Measurements from ENCODE around the gene ATG7. TPM values are rescaled to one million over a fixed set of nuclear protein-coding genes. Genes with fewer than 3 reads are reported as not detected.

ATG7 gene
- total RNA-seq, 2 donors from 2014 or later = 33.9 to 38.4 TPM

GRCh38 chr3:11385326-11385725 is 113.1 kb downstream of the ATG7 start:
- Histone ChIP-seq H3K27me3 (ENCODE audit: control insufficient read depth, insufficient read depth, low read length, poor library complexity, severe bottlenecking) (no peaks in the 10 kb centered on the region), H3K4me1 (ENCODE audit: control insufficient read depth, insufficient read depth, low read length) (no peaks in the 10 kb centered on the region), H3K9me3 (ENCODE audit: control insufficient read depth, low read length) (no peaks in the 10 kb centered on the region), H3K4me3 (ENCODE audit: low read length) (no peak overlapping the region), H3K27ac (ENCODE audit: low read depth, low read length) (no peak overlapping the region), H3K9ac (ENCODE audit: extremely low read depth, low read length, poor library complexity, severe bottlenecking) (no peak overlapping the region), H3K36me3 (ENCODE audit: control insufficient read depth, insufficient read depth, low read length) (no peaks in the 10 kb centered on the region)
- Mint-ChIP-seq H3K27me3 (ENCODE audit: insufficient read depth) (no peaks in the 10 kb centered on the region), H3K4me3 (no peak overlapping the region), H3K36me3 (ENCODE audit: low read depth) (no peaks in the 10 kb centered on the region), H3K4me1 (peaks cover 20% of the 10 kb centered on the region), H3K9me3 (no peaks in the 10 kb centered on the region), H3K27ac (no peak overlapping the region)
- TF ChIP-seq CTCF (conservative IDR thresholded peaks at IDR 0.05) = no peak
- no peak for DNase-seq
- 92% methylated on average over 1 of the region's 1 CpG; no CpG with 5 or more reads in 1 of the 2 experiments for WGBS, 2 experiments (ENCODE audit: insufficient coverage in 1 of 2, insufficient read length in 1 of 2)

- no peaks in the 10 kb centered on the region for H3K4me1 ChIP-seq (ENCODE audit: control insufficient read depth, insufficient read depth, low read length)
- TF ChIP-seq CTCF (conservative IDR thresholded peaks at IDR 0.05) = no peak
- H3K36me3 Mint-ChIP-seq (ENCODE audit: low read depth) = no peaks in the 10 kb centered on the region
- H3K9me3 Mint-ChIP-seq = no peaks in the 10 kb centered on the region
- no peak overlapping the region for H3K4me3 Mint-ChIP-seq
- peaks cover 15% of the 10 kb centered on the region for H3K4me1 Mint-ChIP-seq
- no peak overlapping the region for H3K9ac ChIP-seq (ENCODE audit: extremely low read depth, low read length, poor library complexity, severe bottlenecking)
- no peak overlapping the region for H3K27ac ChIP-seq (ENCODE audit: low read depth, low read length)
- no peaks in the 10 kb centered on the region for H3K27me3 Mint-ChIP-seq (ENCODE audit: insufficient read depth)
- H3K27me3 ChIP-seq (ENCODE audit: control insufficient read depth, insufficient read depth, low read length, poor library complexity, severe bottlenecking) = no peaks in the 10 kb centered on the region
- H3K4me3 ChIP-seq (ENCODE audit: low read length) = no peak overlapping the region
- H3K36me3 ChIP-seq (ENCODE audit: control insufficient read depth, insufficient read depth, low read length) = no peaks in the 10 kb centered on the region
- H3K9me3 ChIP-seq (ENCODE audit: control insufficient read depth, low read length) = no peaks in the 10 kb centered on the region
- DNase-seq = no peak
- no peak overlapping the region for H3K27ac Mint-ChIP-seq
- WGBS, 2 experiments (ENCODE audit: insufficient coverage in 1 of 2, insufficient read length in 1 of 2) = 87 to 89% methylated on average over 3 to 4 of the region's 4 CpGs
Measured at GRCh38 chr3:11385891-11386290, 113.7 kb downstream of the ATG7 start.

GRCh38 chr3:11386465-11387113 is 114.4 kb downstream of the ATG7 start:
- no peak overlapping the region for H3K27ac ChIP-seq (ENCODE audit: low read depth, low read length)
- 90 to 100% methylated on average over 2 of the region's 2 CpGs for WGBS, 2 experiments (ENCODE audit: insufficient coverage in 1 of 2, insufficient read length in 1 of 2)
- no peak overlapping the region for H3K4me3 ChIP-seq (ENCODE audit: low read length)
- no peaks in the 10 kb centered on the region for H3K36me3 ChIP-seq (ENCODE audit: control insufficient read depth, insufficient read depth, low read length)
- Mint-ChIP-seq H3K27me3 (ENCODE audit: insufficient read depth) (no peaks in the 10 kb centered on the region), H3K9me3 (no peaks in the 10 kb centered on the region), H3K27ac (no peak overlapping the region), H3K36me3 (ENCODE audit: low read depth) (no peaks in the 10 kb centered on the region), H3K4me3 (no peak overlapping the region), H3K4me1 (peaks cover 15% of the 10 kb centered on the region)
- no peaks in the 10 kb centered on the region for H3K27me3 ChIP-seq (ENCODE audit: control insufficient read depth, insufficient read depth, low read length, poor library complexity, severe bottlenecking)
- H3K9ac ChIP-seq (ENCODE audit: extremely low read depth, low read length, poor library complexity, severe bottlenecking) = no peak overlapping the region
- no peak for TF ChIP-seq CTCF (conservative IDR thresholded peaks at IDR 0.05)
- no peaks in the 10 kb centered on the region for H3K4me1 ChIP-seq (ENCODE audit: control insufficient read depth, insufficient read depth, low read length)
- DNase-seq = no peak
- H3K9me3 ChIP-seq (ENCODE audit: control insufficient read depth, low read length) = no peaks in the 10 kb centered on the region
